ENCODE results near the gene FILIP1.

GRCh38 chr6:75466636-75467035, 27.0 kb downstream of the FILIP1 start:
- TF ChIP-seq CTCF (IDR thresholded peaks at IDR 0.05; ENCODE audit: borderline replicate concordance, extremely low read depth, low read length, poor library complexity, severe bottlenecking) (no peak), EZH2 (IDR thresholded peaks at IDR 0.05; ENCODE audit: borderline replicate concordance, low read depth, low read length, severe bottlenecking) (no peak)

All from DND-41 (cell line).